ENCODE data around the gene APOC1.
"Not testable (repeated sequence)": the region's sequence is repeated elsewhere in the genome, so short reads cannot be mapped to it uniquely, and the experiment has no call there.

APOC1 gene

DNA sequence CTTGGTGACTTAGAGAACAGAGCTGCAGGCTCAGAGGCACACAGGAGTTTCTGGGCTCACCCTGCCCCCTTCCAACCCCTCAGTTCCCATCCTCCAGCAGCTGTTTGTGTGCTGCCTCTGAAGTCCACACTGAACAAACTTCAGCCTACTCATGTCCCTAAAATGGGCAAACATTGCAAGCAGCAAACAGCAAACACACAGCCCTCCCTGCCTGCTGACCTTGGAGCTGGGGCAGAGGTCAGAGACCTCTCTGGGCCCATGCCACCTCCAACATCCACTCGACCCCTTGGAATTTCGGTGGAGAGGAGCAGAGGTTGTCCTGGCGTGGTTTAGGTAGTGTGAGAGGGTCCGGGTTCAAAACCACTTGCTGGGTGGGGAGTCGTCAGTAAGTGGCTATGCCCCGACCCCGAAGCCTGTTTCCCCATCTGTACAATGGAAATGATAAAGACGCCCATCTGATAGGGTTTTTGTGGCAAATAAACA lies 9.9 kb downstream of the APOC1 start:
- no peak for DNase-seq

DNA sequence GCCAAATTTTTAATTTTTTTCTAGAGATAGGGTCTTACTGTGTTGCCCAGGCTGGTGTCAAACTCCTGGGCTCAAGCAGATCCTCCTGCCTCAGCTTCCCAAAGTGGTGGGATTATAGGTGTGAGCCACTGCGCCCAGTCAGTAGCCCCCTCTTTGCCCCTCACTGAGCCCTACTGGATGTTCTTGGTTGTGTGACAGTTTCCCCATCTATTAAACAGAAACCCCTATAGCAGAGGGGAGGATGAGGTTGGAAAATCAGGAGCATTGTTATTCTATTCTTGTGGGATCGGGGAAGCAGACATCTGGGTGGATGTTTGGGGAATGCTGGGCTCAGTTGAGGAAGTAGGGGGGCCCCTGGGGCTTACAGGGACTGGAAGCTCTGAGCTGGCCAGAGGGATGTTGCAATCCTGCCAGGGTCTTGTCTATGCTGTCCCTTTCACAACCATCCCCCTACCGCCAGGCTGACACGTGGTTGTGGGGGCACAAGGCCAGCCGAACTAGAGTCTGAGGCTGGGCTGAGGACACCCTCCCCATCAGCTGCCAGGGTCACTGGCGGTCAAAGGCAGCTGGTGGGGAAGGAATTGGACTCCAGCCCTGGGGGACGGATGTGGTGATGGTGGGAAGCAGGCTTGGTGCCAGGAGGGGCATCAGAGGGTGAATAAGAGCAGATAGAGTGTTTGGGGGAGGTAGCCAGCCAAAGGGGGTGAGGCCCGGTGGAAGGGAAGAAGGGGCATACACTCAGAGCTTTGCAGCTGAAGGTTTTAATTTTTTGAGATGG lies 10.9 kb downstream of the APOC1 start:
- DNase-seq = no peak

DNA sequence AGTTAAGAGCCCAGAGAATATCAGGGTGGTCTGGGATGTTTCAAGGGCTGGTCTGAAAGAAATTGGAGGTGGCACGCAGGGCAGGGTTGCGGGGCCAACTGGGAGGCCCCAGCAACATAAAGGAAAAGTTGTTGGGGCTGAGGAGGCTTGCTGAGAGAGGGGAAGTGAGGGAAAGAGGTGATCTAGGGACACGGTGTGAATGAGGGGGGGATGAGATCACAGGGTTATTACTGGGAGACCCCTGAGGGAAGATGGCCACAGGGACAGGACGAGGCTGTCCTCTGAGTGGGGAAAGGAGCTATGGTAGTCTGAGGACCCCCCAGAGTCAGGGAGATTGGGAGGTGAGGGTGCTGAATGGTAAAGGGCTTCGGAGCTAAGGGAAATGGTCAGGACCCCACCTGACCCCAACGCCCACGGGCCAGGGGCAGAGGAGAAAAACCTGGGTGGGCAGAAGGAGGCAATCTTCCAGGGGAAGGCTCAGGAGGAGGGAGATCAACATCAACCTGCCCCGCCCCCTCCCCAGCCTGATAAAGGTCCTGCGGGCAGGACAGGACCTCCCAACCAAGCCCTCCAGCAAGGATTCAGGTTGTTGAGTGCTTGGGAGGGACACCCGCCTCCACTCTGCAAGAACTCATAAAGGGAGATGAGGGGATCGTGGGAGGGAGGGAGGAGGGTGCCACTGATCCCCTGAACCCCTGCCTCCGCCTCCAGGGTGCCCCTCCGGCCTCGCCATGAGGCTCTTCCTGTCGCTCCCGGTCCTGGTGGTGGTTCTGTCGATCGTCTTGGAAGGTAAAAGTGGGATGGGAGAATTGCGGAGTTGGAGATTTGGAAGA lies 12.1 kb downstream of the APOC1 start:
- DNase-seq = not testable (repeated sequence)

DNA sequence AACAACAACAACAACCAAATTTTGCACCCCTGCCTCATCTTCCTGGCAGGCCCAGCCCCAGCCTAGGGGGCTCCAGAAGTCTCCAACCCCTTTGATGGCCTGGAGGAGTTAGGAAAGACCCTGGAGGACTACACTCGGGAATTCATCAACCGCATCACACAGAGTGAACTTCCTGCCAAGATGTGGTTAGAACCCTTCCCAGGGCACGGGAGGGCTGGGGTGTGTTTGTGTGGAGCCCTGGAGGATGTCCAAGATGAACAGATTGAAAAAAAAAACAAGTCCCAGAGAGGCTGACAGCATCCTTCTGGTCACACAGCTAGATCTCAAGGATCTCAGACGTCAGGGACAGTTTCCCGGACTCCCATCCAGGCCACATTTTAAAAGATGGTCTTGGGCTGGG lies 13.3 kb downstream of the APOC1 start:
- DNase-seq = no peak

DNA sequence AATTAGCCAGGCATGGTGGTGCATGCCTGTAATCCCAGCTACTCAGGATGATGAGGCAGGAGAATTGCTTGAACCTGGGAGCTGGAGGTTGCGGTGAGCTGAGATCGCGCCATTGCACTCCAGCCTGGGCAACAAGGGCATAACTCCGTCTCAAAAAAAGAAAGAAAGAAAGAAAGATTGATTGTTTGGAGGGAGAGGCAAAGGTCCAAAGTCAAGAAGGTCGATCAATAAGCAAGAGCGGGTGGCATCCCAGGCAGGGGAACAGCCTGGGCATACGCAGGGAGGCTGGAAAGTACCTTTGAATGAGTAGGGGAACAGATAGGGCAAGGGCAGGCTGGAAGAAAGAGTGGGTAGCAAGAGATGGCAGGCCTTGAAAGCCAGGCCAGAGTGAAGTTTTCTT lies 15.7 kb downstream of the APOC1 start:
- DNase-seq = no peak

DNA sequence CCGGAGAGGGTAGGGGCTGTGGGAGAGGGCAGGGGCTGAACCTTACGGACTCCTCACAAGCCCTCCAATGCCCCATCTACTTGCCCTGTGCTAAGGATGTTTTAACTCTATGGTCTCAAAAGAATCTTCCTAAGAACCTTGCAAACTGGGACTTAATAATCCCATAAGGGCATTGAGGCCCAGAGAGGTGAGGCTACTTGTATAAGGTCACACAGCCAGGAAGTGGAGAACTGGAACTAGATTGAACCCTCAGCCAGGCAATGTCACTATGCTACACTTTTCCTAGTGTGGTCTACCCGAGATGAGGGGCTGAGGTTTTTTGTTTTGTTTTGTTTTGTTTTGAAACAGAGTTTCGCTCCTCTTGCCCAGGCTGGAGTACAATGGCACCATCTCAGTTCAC lies 17.1 kb downstream of the APOC1 start:
- DNase-seq = no peak

DNA sequence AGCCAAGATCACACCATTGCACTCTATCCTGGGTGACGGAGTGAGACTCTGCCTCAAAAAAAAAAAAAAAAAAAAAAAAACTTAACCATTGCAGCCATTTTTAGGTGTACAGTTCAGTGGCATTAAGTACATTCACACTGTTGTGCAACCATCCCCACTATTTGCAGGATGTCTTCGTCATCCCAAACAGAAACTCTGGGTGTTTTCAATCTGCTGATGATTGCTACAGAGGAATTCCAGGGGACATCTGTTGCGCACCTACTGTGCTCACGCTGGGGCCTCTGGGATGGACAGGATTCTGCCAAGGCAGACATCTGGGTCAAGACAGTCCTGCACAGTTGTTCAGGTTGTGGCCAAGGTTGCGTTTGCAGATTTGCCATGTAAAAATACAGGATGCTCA lies 25.3 kb downstream of the APOC1 start:
- DNase-seq = no peak

DNA sequence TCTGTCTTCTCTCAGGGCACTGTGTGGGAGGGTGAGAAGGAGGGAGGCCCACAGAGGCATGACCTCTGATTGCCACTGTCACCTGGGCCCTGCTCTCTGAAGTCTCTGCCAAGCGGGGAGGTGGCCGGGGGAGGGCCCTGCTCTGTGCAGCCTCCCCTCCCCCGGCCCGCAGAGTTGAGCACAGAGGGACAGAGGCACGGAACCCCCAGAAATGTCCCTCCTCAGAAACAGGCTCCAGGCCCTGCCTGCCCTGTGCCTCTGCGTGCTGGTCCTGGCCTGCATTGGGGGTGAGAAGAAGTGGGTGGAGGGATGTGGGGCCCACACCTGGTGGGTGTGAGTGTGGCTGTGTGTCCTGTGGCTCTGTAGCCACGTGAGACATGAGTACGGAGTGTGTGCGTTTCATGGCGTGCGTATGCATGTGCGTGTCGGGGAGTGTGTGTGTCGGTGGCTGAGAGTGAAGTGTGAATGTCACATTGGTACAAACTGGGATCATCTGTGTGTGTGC lies 27.7 kb downstream of the APOC1 start, which contains the start of gene APOC4:
TSS of gene APOC4 (plus strand) at position 171 of the 505 bp plus-strand sequence. CDS start at position 212, 41 bp downstream.
- DNase-seq = no peak

DNA sequence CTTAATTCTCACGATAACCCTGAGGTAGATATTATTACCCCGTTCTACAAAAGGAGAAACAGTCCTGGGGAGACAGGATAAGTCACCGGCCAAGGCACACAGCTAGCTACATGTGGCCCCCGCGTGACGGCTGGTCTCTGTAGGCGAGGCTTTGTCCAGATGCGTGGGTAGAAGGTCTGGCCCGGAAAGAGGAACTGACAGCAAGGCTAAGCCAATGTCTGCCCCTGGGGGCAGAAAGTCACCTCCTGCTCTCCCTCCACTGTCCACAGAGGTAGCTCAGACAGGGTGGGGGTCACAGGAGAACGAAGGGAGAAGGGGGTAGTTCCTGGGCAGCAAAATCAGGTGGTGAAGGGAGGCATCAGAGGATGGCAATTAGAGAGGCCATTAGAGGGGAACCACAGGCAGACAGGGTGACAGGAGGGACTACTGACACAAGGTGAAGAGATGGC lies 29.4 kb downstream of the APOC1 start:
- DNase-seq = no peak

DNA sequence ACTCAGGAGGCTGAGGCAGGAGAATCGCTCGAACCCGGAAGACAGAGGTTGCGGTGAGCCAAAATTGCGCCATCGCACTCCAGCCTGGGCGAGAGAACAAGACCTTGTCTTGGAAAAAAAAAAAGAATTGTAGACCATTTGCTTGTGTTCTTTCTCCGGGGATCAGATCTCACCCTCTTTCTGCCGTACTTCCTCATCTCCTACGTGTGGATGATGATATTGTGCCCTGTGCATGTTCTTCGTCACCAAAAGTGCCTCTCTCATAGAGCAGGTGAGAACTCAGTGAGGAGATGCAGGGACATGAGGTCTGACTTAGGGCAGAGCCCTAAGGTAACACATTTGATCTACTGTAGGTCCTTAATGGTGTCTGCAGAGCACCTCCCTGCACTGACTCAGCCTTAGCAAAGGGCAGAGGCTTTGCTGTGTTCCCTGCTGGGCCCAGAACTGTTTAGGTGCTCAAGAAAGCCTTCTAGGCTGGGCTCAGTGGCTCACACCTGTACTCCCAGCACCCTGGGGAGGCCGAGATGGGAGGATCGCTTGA lies 32.7 kb downstream of the APOC1 start:
- DNase-seq = no peak

DNA sequence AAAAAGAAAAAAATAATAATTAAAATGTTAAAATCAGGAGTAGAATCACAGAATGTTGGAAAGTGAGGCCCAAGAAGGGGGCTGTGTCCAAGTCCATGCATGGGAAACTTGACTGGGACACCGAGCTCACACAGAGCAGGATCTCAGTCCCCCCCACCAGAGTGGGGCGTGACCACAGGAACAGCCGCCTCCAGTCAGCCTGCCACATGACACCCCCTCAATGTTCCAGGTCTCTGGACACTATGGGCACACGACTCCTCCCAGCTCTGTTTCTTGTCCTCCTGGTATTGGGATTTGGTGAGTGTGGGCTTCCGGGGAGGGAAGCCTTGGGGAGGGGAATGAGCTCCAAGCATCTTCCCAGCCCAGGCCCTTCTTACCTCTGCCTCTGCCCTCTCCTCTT lies 33.8 kb downstream of the APOC1 start:
- DNase-seq = no peak

DNA sequence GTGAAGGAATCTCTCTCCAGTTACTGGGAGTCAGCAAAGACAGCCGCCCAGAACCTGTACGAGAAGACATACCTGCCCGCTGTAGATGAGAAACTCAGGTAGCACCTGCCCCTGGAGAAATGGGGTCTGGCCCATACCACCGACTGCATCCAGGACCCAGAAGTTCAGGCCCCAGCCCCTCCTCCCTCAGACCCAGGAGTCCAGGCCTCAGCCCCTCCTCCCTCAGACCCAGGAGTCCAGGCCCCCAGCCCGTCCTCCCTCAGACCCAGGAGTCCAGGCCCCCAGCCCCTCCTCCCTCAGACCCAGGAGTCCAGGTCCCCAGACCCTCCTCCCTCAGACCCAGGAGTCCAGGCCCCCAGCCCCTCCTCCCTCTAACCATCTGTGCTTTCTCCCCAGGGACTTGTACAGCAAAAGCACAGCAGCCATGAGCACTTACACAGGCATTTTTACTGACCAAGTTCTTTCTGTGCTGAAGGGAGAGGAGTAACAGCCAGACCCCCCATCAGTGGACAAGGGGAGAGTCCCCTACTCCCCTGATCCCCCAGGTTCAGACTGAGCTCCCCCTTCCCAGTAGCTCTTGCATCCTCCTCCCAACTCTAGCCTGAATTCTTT lies 34.5 kb downstream of the APOC1 start:
- DNase-seq = no peak

DNA sequence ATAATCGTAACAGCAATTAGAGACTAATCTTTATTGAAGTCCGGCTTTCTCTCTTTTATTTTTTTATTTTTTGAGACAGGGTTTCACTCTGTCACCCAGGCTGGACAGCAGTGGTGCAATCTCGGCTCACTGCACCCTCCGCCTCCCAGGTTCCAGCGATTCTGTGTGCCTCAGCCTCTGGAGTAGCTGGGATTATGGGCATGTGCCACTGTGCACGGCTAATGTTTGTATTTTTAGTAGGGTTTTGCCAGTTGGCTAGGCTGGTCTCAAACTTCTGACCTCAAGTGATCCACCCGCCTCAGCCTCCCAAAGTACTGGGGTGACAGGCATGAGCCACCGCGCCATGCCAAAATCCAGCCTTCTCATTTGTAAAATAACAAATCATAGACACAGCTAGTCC lies 35.1 kb downstream of the APOC1 start:
- DNase-seq = no peak

DNA sequence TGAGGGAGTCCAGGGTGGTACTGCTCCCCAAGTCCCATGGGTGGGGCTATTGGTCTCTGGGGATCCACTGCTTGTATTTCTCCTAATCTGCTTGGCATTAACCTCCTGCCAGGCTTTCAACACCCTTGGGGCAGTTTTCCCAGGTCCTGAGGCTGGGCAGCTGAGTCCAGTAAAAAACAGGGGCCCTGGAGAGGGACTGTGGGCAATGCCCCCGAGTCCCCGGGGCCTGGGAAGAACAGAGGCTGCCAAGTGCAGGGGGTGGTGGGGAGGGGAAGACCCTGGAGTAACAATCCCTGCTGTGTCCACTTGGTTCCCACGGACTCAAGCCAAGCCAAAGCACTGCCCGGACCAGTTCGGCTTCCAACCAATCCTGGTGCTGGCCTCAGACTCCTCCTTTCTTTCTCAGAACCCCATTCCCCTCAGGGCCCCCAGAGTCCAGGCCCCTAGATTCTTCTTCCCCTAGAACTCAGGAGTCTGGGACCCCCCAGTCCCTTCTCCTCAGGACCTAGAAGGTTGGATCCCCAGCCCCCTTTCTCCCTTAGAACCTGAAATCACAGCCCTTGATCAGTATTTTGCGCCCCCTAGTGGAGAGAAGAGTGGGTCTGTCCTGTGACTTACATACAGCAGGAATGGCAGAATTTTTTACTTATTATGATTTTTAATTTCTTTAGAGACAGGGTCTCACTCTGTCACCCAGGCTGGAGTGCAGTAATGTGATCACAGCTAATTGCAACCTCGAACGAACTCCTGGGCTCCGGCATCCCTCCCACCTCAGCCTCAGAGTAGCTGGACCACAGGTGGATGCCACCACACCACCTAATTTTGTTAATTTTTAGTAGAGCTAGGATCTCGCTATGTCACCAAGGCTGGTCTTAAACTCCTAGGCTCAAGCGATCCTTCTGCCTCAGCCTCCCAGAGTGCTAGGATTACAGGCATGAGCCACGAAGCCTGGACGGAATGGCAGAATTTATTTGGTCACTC lies 37.1 kb downstream of the APOC1 start:
- peak; percentile 45 to 48 for DNase-seq

DNA sequence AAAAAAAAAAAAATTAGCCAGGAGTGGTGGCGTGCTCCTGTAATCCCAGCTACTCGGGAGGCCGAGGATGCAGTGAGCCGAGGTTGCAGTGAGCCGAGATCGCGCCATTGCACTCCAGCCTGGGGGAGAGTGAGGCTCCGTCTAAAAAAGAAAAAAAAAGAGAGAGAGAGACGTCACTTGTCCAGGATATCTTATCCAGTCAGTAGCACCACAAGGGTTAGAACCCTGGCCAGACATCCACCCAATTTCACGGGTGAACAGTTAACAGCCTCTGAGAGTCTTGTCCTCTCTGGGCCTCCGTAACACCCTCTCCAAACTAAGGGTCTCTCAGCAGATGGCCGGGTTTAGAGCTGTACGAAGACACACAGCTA lies 39.9 kb downstream of the APOC1 start:
- DNase-seq = no peak

DNA sequence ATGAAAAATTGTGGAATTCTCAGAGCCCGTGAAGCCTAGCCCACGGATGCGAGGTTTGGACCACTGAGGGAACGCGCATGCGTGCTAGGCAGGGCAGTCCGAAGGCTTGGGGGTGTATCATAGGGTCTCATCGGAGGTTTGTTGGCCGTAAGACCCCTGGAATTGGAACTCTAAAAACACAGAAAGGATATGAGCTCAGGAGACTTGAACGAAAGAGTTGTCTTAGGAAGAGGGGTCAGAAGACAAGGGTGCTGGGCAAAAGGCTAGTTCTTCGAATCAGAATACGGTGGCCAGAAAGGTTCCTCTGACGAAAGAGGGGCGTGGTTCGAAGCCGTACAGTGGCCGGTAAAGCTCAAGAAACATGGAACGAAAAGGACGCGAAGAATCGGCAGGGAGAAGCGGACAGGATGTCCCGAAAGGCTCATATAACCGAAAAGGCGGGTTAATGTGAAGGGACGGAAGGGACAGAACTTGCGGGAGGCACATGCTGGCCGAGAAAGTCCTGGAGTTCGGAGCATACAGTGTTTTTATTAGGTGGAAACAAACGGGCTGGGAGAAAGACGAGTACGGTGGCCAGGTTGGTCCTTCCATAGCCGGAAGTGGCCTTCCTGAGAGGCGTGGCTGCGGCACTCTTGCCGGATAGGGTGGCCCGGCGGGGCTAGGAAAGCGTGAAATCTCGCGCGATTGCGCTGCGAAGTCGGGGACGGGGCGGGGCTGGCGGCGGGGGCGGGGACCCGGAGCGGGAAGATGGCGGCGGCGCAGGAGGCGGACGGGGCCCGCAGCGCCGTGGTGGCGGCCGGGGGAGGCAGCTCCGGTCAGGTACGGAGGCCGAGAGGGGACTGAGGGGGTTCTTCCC lies 40.5 kb downstream of the APOC1 start, which contains the start of gene CLPTM1:
TSS of gene CLPTM1 (plus strand) at position 732 of the 856 bp plus-strand sequence. CDS start at position 748, 16 bp downstream.
- DNase-seq = peak; percentile 95

DNA sequence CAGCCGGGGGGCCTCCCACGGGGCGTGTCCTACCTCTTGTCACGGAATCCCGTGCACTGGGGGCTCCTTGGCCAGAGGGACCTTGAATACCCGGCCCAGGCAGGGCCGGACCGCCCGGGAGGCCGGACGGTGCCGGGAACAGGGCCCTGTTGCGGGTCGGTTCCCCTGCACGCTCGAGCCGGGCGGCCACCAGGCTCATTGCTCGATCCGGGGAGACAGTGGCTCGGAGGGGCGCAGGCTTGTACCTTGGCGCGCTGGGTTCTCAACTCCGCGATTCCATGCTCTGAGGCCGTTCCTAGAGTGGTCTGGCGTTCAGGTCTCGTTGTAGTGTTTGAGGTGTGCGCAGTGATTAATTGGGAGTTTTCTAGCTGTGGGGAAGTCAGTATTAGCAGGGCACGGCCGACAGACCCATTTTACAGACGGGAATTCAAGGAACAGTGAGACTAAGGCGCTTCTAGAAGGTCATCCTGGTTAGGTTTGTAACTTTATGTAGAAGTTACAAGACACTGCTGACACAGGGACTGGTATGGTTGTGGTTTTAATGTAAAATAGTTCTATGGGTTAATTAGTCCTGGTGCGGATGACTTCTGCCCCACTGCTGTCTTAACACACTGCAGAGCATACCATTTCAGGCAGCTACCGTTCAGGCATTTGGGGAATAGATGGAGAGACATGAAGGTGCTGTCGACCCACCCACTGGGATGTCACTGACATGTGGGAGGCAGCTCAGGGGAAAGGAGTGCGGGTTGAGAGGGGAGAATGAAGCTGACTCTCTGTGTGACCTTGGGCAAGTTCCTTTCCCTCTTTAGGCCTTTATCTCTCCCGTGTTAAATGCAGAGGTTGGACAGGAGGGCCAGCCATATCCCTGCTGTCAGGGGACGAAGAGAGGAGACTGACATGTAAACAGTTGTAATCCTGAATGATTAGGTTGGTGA lies 41.4 kb downstream of the APOC1 start:
- DNase-seq = peak in 1 of 2 experiments; percentile 7

DNA sequence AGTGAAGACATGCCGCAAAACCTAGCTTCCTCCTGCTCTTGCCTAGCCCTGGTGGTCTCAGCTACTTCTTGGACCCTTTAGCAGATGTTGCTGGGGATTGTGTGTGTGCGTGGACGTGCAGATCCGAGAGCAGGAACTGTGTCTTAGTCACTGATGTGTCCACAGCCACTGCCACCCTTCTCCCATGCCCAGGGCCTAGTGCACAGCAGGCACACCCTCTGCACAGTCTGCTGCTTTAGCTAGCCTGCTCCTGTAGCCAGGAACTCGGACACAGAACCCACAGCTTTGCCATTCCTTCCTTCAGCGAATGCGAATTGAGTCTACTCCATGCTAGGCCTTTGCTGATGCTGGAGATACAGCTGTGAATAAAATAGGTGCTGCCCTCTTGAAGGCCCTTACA lies 43.1 kb downstream of the APOC1 start:
- DNase-seq = no peak

DNA sequence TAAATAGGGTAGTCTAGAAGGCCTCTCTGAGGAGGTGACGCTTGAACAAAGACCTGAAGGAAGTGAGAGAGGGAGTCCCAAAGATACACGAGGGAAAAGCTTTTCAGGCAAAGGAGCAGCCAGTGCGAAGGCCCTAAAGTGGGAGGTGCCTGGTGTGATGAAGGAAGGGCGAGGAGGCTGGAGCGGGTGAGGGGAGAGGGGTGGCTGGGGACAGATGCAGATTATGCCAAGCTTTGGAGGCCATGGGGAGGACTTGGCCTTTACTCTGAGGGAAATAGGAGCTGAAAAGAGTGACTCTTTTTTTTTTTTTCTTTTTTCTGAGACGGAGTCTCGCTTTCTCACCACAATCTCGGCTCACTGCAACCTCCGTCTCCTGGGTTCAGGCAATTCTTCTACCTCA lies 43.7 kb downstream of the APOC1 start:
- DNase-seq = no peak

Measured in activated CD4-positive, alpha-beta T cell treated with anti-CD3 and anti-CD28 coated beads, Interleukin-2, amount 50 U/mL, for 4 hours (primary cell).